Measurements from ENCODE around the gene SNRPE. TPM values are rescaled to one million over a fixed set of nuclear protein-coding genes. Genes with fewer than 3 reads are reported as not detected.
A peak's percentile ranks its signal among the peaks of the same experiment; 100 is the strongest.

SNRPE gene
- total and polyA plus RNA-seq, 2 of the 13 experiments (the other 11 are each of a cell fraction or from before 2014, with no cell fraction given), result 146 to 281 TPM

DNA sequence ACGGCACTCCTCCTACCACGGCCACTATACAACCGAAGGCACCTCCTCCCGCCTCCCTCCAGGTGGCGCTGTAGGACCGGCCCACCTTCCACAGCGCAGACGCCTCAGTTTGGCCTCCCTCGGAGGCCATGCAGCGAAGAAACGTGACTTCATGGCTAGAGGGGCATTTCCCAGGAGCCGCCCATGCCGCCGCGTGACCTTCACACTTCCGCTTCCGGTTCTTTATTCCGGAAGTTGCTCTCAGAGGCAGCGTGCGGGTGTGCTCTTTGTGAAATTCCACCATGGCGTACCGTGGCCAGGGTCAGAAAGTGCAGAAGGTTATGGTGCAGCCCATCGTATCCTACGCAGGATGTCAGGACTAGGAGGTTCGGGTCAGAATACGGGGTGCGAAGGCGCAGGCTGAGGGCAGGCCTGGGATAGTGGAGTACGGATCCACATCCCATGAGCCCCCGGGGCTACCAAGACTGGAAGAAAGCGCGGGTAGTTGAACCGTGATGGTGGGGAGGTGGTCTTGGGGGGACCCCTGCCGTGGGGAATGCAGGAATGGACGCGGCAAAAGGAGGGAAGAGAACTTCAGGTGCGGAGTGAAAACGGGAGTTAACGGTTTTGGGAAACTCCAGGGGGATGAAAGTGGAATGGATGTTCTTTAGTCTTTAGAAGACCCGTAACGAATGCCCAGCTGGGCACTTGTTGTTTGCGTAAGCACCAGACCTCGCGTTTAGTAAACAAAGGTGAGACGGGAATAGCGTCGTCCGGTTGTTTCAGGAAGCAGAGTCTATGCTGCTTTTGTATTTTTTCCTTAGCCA is at the start of gene SNRPE (continued):
- TF ChIP-seq, protein P1, sequence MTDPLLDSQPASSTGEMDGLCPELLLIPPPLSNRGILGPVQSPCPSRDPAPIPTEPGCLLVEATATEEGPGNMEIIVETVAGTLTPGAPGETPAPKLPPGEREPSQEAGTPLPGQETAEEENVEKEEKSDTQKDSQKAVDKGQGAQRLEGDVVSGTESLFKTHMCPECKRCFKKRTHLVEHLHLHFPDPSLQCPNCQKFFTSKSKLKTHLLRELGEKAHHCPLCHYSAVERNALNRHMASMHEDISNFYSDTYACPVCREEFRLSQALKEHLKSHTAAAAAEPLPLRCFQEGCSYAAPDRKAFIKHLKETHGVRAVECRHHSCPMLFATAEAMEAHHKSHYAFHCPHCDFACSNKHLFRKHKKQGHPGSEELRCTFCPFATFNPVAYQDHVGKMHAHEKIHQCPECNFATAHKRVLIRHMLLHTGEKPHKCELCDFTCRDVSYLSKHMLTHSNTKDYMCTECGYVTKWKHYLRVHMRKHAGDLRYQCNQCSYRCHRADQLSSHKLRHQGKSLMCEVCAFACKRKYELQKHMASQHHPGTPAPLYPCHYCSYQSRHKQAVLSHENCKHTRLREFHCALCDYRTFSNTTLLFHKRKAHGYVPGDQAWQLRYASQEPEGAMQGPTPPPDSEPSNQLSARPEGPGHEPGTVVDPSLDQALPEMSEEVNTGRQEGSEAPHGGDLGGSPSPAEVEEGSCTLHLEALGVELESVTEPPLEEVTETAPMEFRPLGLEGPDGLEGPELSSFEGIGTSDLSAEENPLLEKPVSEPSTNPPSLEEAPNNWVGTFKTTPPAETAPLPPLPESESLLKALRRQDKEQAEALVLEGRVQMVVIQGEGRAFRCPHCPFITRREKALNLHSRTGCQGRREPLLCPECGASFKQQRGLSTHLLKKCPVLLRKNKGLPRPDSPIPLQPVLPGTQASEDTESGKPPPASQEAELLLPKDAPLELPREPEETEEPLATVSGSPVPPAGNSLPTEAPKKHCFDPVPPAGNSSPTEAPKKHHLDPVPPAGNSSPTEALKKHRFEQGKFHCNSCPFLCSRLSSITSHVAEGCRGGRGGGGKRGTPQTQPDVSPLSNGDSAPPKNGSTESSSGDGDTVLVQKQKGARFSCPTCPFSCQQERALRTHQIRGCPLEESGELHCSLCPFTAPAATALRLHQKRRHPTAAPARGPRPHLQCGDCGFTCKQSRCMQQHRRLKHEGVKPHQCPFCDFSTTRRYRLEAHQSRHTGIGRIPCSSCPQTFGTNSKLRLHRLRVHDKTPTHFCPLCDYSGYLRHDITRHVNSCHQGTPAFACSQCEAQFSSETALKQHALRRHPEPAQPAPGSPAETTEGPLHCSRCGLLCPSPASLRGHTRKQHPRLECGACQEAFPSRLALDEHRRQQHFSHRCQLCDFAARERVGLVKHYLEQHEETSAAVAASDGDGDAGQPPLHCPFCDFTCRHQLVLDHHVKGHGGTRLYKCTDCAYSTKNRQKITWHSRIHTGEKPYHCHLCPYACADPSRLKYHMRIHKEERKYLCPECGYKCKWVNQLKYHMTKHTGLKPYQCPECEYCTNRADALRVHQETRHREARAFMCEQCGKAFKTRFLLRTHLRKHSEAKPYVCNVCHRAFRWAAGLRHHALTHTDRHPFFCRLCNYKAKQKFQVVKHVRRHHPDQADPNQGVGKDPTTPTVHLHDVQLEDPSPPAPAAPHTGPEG (CRISPR knock-in tag; IDR thresholded peaks at IDR 0.05), result 0 out of 2 replicates have a peak, but pooled peaks have one; percentile 59
- no peak; the same call in 1 of the 2 replicates for TF ChIP-seq ZNF296 (CRISPR knock-in tag; conservative IDR thresholded peaks at IDR 0.05)
- TF ChIP-seq ZNF883 (CRISPR knock-in tag; IDR thresholded peaks at IDR 0.05; ENCODE audit: not compliant biosample characterization), result peak; percentile 82
- TF ChIP-seq ZNF253 (CRISPR knock-in tag; IDR thresholded peaks at IDR 0.05; ENCODE audit: borderline replicate concordance), result 0 out of 2 replicates have a peak, but pooled peaks have one; percentile 24
- TF ChIP-seq, protein P2, sequence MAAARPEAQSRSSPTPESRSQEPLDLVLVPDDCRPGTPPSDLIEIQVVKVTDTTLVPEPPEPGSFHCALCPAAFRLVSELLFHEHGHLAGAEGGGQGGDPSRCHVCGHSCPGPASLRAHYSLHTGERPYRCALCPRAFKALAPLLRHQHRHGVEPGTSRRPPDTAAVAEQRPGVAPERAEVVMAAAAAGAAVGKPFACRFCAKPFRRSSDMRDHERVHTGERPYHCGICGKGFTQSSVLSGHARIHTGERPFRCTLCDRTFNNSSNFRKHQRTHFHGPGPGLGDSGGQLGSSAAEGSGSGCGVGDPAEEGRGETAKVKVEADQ (CRISPR knock-in tag; IDR thresholded peaks at IDR 0.05; ENCODE audit: borderline replicate concordance), result peak; percentile 90
- TF ChIP-seq ZNF124 (CRISPR knock-in tag; IDR thresholded peaks at IDR 0.05), result peak; percentile 80; the same call in 1 of the 2 replicates
- TF ChIP-seq, protein P3, sequence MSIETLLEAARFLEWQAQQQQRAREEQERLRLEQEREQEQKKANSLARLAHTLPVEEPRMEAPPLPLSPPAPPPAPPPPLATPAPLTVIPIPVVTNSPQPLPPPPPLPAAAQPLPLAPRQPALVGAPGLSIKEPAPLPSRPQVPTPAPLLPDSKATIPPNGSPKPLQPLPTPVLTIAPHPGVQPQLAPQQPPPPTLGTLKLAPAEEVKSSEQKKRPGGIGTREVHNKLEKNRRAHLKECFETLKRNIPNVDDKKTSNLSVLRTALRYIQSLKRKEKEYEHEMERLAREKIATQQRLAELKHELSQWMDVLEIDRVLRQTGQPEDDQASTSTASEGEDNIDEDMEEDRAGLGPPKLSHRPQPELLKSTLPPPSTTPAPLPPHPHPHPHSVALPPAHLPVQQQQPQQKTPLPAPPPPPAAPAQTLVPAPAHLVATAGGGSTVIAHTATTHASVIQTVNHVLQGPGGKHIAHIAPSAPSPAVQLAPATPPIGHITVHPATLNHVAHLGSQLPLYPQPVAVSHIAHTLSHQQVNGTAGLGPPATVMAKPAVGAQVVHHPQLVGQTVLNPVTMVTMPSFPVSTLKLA (IDR thresholded peaks at IDR 0.05), result peak; percentile 90
- TF ChIP-seq PCBP1 (IDR thresholded peaks at IDR 0.05; ENCODE audit: borderline replicate concordance, low read depth, low read length), result no peak
- TF ChIP-seq, protein P4, sequence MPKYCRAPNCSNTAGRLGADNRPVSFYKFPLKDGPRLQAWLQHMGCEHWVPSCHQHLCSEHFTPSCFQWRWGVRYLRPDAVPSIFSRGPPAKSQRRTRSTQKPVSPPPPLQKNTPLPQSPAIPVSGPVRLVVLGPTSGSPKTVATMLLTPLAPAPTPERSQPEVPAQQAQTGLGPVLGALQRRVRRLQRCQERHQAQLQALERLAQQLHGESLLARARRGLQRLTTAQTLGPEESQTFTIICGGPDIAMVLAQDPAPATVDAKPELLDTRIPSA (CRISPR knock-in tag; IDR thresholded peaks at IDR 0.05; ENCODE audit: borderline replicate concordance), result peak; percentile 70; the same call in 1 of the 2 replicates

Measured in HepG2 (cell line).